GM21576 (cell line): ENCODE data around the gene SLAMF7.
"Not testable (repeated sequence)": the region's sequence is repeated elsewhere in the genome, so short reads cannot be mapped to it uniquely, and the experiment has no call there.

Experiments
- ATAC-seq: cut with Tn5 transposase; IDR thresholded peaks from one replicate; pipeline ENCODE4 v1.9.1; 2021; ENCODE audit warnings: mild to moderate bottlenecking, moderate library complexity; ENCODE audit not compliant: unreplicated experiment

Gene SLAMF7, protein sequence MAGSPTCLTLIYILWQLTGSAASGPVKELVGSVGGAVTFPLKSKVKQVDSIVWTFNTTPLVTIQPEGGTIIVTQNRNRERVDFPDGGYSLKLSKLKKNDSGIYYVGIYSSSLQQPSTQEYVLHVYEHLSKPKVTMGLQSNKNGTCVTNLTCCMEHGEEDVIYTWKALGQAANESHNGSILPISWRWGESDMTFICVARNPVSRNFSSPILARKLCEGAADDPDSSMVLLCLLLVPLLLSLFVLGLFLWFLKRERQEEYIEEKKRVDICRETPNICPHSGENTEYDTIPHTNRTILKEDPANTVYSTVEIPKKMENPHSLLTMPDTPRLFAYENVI

DNA sequence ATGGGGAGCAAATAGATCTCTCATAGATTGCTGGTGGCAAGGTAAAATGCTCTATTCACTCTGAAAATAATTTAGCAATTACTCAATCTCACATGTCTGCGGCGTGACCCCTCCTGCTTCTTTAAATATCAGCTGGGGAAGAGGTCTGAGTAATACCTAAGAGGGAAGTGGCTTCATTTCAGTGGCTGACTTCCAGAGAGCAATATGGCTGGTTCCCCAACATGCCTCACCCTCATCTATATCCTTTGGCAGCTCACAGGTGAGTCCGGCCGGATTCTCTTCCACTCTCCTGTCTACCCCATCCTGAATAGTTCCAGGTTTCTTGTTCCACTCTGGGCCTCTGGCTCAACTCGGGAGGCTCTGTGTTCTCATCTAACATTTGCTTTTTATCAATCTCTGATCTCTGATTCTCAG lies at the start of gene SLAMF7:
SLAMF7 (plus strand) TSS at position 150 of the 414 bp plus-strand sequence; CDS start at position 205, 55 bp downstream.
- ATAC-seq, result peak; percentile 55

DNA sequence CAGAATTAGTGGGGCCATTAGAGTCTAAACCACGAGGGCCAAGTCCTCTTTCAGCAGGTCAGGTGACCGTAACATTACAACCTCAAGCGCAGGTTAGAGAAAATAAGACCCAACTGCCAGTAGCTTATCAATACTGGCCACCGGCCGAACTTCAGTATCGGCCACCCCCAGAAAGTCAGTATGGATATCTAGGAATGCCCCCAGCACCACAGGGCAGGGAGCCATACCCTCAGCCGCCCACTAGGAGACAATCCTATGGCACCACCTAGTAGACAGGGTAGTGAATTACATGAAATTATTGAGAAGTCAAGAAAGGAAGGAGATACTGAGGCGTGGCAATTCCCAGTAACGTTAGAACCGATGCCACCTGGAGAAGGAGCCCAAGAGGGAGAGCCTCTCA lies 46.7 kb upstream of the SLAMF7 start:
- ATAC-seq, result not testable (repeated sequence)

DNA sequence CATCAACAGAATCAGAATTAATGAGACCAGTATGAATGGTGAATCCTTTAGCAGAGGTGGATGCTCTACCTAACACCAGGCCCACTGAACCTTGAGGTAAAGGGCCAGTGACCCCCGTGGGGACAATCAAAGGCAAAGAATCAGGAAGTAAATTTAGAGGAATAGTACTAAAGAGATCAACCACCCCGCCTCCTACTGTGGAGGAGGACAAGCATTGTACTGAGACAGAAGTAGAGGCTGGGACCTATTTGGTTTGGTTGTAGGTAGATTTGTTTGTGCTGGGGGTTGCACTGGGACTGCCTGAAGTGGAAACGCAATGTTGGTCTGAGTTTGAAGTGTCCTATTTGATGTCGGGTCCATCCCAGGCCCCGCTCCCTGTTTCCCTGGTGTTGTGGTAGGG lies 36.9 kb upstream of the SLAMF7 start:
- no peak for ATAC-seq

DNA sequence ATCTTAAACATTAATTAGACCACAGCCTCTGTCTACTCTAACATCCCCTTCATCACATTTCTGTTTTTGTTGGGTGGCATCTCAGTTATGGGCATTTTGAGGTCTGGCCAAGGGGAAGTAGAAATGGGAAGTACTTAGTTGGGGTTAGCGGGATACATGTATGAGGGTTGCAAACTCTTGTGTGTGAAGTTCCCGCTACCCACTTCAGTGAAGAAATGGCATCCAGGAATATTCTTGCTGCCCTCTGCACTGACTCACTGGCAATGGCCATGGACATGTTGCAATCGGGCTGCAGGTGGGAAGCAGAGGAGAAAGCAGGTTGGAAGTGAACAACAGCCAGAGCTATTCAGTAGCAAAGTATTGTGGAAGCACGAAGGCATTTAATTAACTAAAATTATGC lies 34.8 kb upstream of the SLAMF7 start:
- no peak for ATAC-seq

DNA sequence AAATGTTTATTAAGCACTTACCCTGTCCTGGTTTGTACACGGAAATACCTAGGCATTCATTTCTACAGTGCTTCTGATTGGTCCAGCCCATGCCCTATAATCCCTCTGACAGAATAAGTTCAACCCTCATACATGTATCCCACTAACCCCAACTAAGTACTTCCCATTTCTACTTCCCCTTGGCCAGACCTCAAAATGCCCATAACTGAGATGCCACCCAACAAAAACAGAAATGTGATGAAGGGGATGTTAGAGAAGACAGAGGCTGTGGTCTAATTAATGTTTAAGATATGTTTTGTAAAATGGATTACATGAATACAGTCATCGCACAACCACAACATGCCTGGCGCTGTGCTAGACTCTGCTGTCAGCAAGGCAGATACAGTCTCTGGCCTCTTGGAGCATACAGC lies 33.8 kb upstream of the SLAMF7 start:
- not testable (repeated sequence) for ATAC-seq

GRCh38 chr1:160705742-160706141 lies 33.3 kb upstream of the SLAMF7 start:
- ATAC-seq, result no peak

- no peak for ATAC-seq
Measured at GRCh38 chr1:160706526-160707235, 32.4 kb upstream of the SLAMF7 start.

- no peak for ATAC-seq
Measured at GRCh38 chr1:160707236-160708064, 31.6 kb upstream of the SLAMF7 start.

GRCh38 chr1:160708118-160708517 lies 30.9 kb upstream of the SLAMF7 start:
- no peak for ATAC-seq

GRCh38 chr1:160708801-160709200 lies 30.2 kb upstream of the SLAMF7 start:
- ATAC-seq, result peak; percentile 35

GRCh38 chr1:160709715-160710114 lies 29.3 kb upstream of the SLAMF7 start:
- no peak for ATAC-seq

- no peak for ATAC-seq
Measured at GRCh38 chr1:160710517-160711252, 28.4 kb upstream of the SLAMF7 start.

DNA sequence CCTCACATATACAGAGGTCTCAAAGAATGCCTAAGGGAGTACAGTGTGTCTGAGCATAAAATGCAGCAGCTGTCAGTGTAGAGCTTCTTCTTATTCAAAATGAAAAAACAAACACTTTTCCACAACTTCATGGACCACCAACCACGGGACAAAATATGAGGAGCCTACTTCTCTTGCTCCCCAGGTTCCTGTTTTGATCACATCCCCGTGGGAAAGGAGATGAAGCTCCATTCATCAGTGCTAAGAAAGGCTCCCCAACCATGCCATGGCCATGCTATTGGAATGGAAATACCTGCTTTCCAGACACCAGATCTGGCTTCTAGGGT lies 27.8 kb upstream of the SLAMF7 start:
- no peak for ATAC-seq

- ATAC-seq, result peak; percentile 35
Measured at GRCh38 chr1:160711602-160712311, 27.3 kb upstream of the SLAMF7 start, which contains the start of gene CD48. Gene CD48, minus strand, starts transcription at chr1:160711822. Its CDS starts 59 bp downstream, at chr1:160711763.

DNA sequence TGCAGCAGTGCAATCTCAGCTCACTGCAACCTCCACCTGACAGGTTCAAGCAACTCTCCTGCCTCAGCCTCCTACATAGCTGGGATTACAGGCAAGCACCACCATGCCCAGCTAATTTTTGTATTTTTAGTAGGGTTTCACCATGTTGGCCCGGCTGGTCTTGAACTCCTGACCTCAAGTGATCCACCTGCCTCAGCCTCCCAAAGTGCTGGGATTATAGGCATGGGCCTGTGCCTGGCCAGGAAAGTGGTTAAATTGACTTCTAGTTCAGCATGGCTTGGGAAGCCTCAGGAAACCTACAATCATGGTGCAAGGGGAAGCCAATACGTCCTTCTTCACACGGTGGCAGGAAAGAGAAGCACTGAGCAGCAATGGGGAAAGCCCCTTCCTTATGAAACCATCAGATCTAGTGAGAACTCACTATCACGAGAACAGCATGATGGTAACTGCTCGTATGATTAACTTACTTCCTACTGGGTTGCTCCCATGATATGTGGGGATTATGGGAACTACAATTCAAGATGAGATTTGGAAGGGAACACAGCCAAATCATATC lies 26.4 kb upstream of the SLAMF7 start:
- peak; percentile 36 for ATAC-seq

- ATAC-seq, result no peak
Measured at GRCh38 chr1:160713161-160713560, 25.9 kb upstream of the SLAMF7 start.

- ATAC-seq, result not testable (repeated sequence)
Measured at GRCh38 chr1:160714034-160714648, 24.9 kb upstream of the SLAMF7 start.

GRCh38 chr1:160716013-160716412 lies 23.0 kb upstream of the SLAMF7 start:
- ATAC-seq, result no peak

- no peak for ATAC-seq
Measured at GRCh38 chr1:160717306-160717705, 21.7 kb upstream of the SLAMF7 start.
